Suprapubic skin (tissue), 3 donors: ENCODE results near the gene ATP6V0B.

ENCODE experiments used
- CTCF ChIP-seq, 2 donors: fragments of 200-600 bp in 1 of 2; fragments of 450-650 bp in 1 of 2; sonication (generic) in 1 of 2; IDR thresholded peaks; one replicate each; pipeline ENCODE4 v1.5.1; 2016 to 2019; ENCODE audit warnings: antibody characterized with exemption in 2 of 2, mild to moderate bottlenecking in 1 of 2, moderate library complexity in 1 of 2
- EP300 ChIP-seq: sonication (generic); formaldehyde crosslinking; IDR thresholded peaks from one replicate; pipeline ENCODE4 v1.6.1; 2017; ENCODE audit warnings: antibody characterized with exemption
- POLR2A ChIP-seq, 2 donors: fragments of 450-650 bp; IDR thresholded peaks; one replicate each; pipeline ENCODE4 v1.6.1; 2017; ENCODE audit warnings: antibody characterized with exemption in 2 of 2, mild to moderate bottlenecking in 2 of 2, moderate library complexity in 2 of 2

- TF ChIP-seq CTCF (IDR thresholded peaks at IDR 0.05) = no peak
- no peak for TF ChIP-seq EP300
- TF ChIP-seq POLR2A (IDR thresholded peaks at IDR 0.05) = no peak
Observed at GRCh38 chr1:44002165-44002564, 27.4 kb downstream of the ATP6V0B start.
